GM18526 (cell line): ENCODE measurements around the gene BLM.

Experiments used
- POLR2A ChIP-seq: IDR thresholded peaks from 3 replicates; pipeline ENCODE4 v1.6.1; 2011; ENCODE audit not compliant: insufficient read length; ENCODE audit errors: extremely low read depth

BLM gene

GRCh38 chr15:90716976-90717821 is at the start of gene BLM:
Gene BLM, plus strand, starts transcription at chr15:90717346. Its CDS starts 30,047 bp downstream, at chr15:90747393.
- TF ChIP-seq POLR2A = peak; percentile 74

- no peak for TF ChIP-seq POLR2A
Observed at GRCh38 chr15:90671216-90671615, 45.9 kb upstream of the BLM start.

GRCh38 chr15:90674476-90674875 is 42.7 kb upstream of the BLM start:
- TF ChIP-seq POLR2A = no peak

- no peak for TF ChIP-seq POLR2A
Observed at GRCh38 chr15:90675464-90675863, 41.7 kb upstream of the BLM start.

GRCh38 chr15:90677807-90678790 is 39.0 kb upstream of the BLM start:
- TF ChIP-seq POLR2A = no peak

GRCh38 chr15:90679959-90680358 is 37.2 kb upstream of the BLM start:
- no peak for TF ChIP-seq POLR2A

DNA sequence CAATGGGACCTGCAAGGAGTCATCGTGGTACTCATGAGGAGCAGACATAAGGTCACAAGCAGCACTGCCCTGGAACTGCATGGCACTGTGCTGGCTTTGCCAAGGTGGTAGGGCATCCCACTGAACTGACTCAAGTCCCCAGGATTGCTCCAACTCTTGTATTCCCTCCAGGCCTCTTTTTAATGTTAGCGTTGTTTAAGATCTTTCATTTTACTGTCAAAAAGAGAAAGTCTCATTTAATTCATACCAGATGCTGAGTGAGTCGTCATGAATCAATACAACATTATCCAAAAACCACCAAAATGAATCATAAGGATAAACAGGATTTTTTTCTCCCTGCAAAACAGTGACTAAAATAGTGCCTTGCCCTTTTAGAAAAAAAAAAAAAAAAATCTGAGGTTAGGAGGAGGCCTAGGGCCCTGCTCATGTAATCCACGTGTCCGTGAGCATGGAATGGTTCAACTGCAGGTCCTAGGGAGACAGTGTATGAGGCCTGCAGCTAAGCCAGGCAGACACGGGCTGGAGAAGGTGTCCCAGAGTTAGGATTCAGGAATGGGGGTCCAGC is 36.7 kb upstream of the BLM start:
- no peak for TF ChIP-seq POLR2A

DNA sequence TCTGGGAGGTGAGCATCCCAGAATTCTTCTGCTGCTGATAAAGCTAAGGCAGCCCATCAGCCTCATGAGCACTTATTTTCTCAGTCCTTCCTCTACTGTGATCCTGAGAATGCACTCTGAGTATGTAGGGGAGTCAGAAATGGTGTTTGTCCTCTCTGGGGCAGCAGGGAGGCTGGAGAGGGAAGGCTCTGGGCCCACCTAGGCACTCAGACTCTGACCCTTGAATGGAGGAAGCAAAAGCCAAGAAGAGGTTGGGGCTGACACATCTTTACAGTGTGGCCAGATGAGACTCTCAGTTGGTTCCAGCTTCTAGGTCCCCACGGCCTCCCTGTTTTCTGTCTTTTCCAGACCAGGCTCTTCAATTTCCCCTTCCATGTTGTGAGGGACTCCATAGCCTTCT is 36.1 kb upstream of the BLM start:
- no peak for TF ChIP-seq POLR2A

- no peak for TF ChIP-seq POLR2A
Observed at GRCh38 chr15:90681480-90681879, 35.7 kb upstream of the BLM start.

- no peak for TF ChIP-seq POLR2A
Observed at GRCh38 chr15:90683371-90683770, 33.8 kb upstream of the BLM start.

GRCh38 chr15:90683876-90684275 is 33.3 kb upstream of the BLM start:
- TF ChIP-seq POLR2A = no peak

DNA sequence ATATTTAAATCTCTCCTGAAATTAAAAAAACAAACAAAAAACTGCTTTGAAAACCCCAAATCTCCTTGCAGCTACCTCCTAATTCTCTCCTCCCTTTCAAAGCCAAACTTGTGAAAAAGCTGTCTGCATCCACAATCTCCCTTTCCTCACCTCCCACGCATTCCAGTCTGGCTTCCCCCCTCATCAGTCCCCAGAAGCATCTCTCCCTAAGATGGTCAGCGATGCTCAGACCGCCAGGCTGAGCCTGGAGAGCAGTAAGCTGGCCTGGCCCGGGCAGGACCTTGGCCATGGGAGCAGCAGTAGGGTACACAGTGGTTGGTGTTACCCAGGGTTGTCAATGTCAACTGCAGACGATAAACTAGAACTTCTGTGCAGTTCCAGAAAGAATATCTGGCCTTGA is 32.9 kb upstream of the BLM start:
- no peak for TF ChIP-seq POLR2A

- TF ChIP-seq POLR2A = no peak
Observed at GRCh38 chr15:90685591-90686434, 31.3 kb upstream of the BLM start.

DNA sequence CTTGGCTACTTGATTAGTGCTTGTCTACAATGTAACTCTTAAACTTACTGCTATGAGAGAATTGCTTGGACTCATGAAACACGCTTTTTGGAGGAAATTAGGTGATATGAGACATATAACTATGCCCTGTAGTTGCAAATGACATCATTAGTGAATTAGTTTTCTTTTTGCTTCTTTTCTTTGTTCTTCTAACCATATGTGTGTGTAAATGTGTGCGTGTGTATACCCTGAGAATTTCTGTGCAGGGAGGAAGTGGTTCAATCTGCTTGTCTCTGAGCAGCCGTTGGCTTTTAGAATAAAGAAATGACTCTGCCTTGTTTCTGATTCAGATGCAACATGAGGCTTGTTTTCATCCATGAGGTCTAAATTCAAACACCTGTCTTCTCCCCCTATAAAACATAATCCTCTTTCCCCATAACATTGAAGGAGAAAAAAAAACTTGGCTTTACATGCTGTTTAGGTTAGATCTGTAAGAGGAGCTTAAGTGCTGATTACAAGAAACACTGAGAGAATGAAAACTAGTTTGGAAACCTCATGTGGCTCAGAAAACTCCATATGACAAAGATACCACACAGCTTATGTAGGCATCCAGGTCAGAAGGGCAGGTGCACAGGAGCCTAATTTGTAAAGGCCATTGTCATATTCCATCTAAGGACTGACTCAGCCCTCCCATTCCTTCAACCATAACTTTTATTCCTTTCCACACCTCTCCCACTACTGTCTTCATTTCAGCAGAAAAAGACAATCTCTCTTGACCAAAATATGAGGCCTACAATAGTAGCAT is 30.5 kb upstream of the BLM start:
- no peak for TF ChIP-seq POLR2A
